MV-4-11 (cell line): ENCODE measurements around the gene FIBCD1.

Experiments used
- DNase-seq: peaks from one replicate; lab custom pipeline; 2025; lab: John Stamatoyannopoulos, UW

FIBCD1 gene

GRCh38 chr9:130906735-130907416 lies 32.2 kb downstream of the FIBCD1 start:
- DNase-seq, result no peak

GRCh38 chr9:130905902-130906734 lies 32.9 kb downstream of the FIBCD1 start:
- DNase-seq, result no peak

GRCh38 chr9:130905125-130905901 lies 33.7 kb downstream of the FIBCD1 start:
- DNase-seq, result peak; percentile 76

- no peak for DNase-seq
These were observed 34.7 kb downstream of the FIBCD1 start for GRCh38 chr9:130904070-130905044.

GRCh38 chr9:130903194-130904069 lies 35.6 kb downstream of the FIBCD1 start:
- no peak for DNase-seq

GRCh38 chr9:130902204-130903185 lies 36.6 kb downstream of the FIBCD1 start:
- no peak for DNase-seq

- no peak for DNase-seq
These were observed 37.4 kb downstream of the FIBCD1 start for GRCh38 chr9:130901498-130902203.

- no peak for DNase-seq
These were observed 38.1 kb downstream of the FIBCD1 start for GRCh38 chr9:130900701-130901497.

- no peak for DNase-seq
These were observed 39.8 kb downstream of the FIBCD1 start for GRCh38 chr9:130899051-130899748.

- no peak for DNase-seq
These were observed 40.5 kb downstream of the FIBCD1 start for GRCh38 chr9:130898552-130898852.

- no peak for DNase-seq
These were observed 41.0 kb downstream of the FIBCD1 start for GRCh38 chr9:130897848-130898551.

GRCh38 chr9:130897105-130897751 lies 41.8 kb downstream of the FIBCD1 start:
- no peak for DNase-seq

- no peak for DNase-seq
These were observed 42.6 kb downstream of the FIBCD1 start, which contains the start of gene QRFP for GRCh38 chr9:130896233-130897014. QRFP (minus strand) TSS chr9:130896812; CDS start chr9:130893838, 2,974 bp downstream.

GRCh38 chr9:130895481-130896232 lies 43.4 kb downstream of the FIBCD1 start:
- DNase-seq, result no peak
